ENCODE results near the gene PPP4R2. TPM values are rescaled to one million over a fixed set of nuclear protein-coding genes. Genes with fewer than 3 reads are reported as not detected.

The PPP4R2 gene
- total RNA-seq, 4 donors from 2014 or later = 32.2 to 57.6 (median 40.2) TPM

- no peak for ATAC-seq
- peaks cover 0 to 7% (median 0%) of the 10 kb centered on the region in 3 donors for H3K4me1 ChIP-seq
- H3K36me3 ChIP-seq = no peaks in the 10 kb centered on the region
- no CpG with 5 or more reads among the region's 2 CpGs for WGBS, 2 donors (ENCODE audit: low coverage in 1 of 2)
- H3K9me3 ChIP-seq = no peaks in the 10 kb centered on the region
- H3K27me3 ChIP-seq = no peaks in the 10 kb centered on the region
- no peak overlapping the region for H3K4me3 ChIP-seq
- TF ChIP-seq CTCF (IDR thresholded peaks at IDR 0.05) (no peak), POLR2A (IDR thresholded peaks at IDR 0.05) (no peak), EP300 (IDR thresholded peaks at IDR 0.05) (no peak), POLR2AphosphoS5 (IDR thresholded peaks at IDR 0.05) (no peak)
- no peak overlapping the region for H3K27ac ChIP-seq
These were observed 101.4 kb downstream of the PPP4R2 start for GRCh38 chr3:73098026-73098425.

GRCh38 chr3:73098873-73099272 lies 102.3 kb downstream of the PPP4R2 start:
- Histone ChIP-seq H3K4me1 (peaks cover 0 to 7% (median 0%) of the 10 kb centered on the region in 3 donors), H3K36me3 (no peaks in the 10 kb centered on the region), H3K4me3 (no peak overlapping the region), H3K27me3 (no peaks in the 10 kb centered on the region), H3K9me3 (no peaks in the 10 kb centered on the region), H3K27ac (no peak overlapping the region)
- no peak for TF ChIP-seq CTCF (IDR thresholded peaks at IDR 0.05)
- no peak for TF ChIP-seq EP300 (IDR thresholded peaks at IDR 0.05)
- TF ChIP-seq POLR2AphosphoS5 (IDR thresholded peaks at IDR 0.05) = no peak
- no peak for TF ChIP-seq POLR2A (IDR thresholded peaks at IDR 0.05)
- ATAC-seq = no peak
- 92 to 100% methylated on average over 1 of the region's 1 CpG for WGBS, 2 donors (ENCODE audit: low coverage in 1 of 2)

- Histone ChIP-seq H3K36me3 (no peaks in the 10 kb centered on the region), H3K27ac (no peak overlapping the region), H3K4me3 (no peak overlapping the region), H3K9me3 (no peaks in the 10 kb centered on the region), H3K27me3 (no peaks in the 10 kb centered on the region), H3K4me1 (peaks cover 0 to 7% (median 0%) of the 10 kb centered on the region in 3 donors)
- ATAC-seq = peak; percentile 75
- 28 to 50% methylated on average over 1 to 4 of the region's 9 CpGs for WGBS, 2 donors (ENCODE audit: low coverage in 1 of 2)
- TF ChIP-seq EP300 (IDR thresholded peaks at IDR 0.05) (no peak), CTCF (IDR thresholded peaks at IDR 0.05) (peak; percentile 92 to 97 (median 94))
These were observed 104.3 kb downstream of the PPP4R2 start for GRCh38 chr3:73100741-73101559.

GRCh38 chr3:73101881-73102280 lies 105.3 kb downstream of the PPP4R2 start:
- TF ChIP-seq CTCF (IDR thresholded peaks at IDR 0.05) (no peak), POLR2A (IDR thresholded peaks at IDR 0.05) (no peak), POLR2AphosphoS5 (IDR thresholded peaks at IDR 0.05) (no peak), EP300 (IDR thresholded peaks at IDR 0.05) (no peak)
- H3K9me3 ChIP-seq = no peaks in the 10 kb centered on the region
- no peaks in the 10 kb centered on the region for H3K27me3 ChIP-seq
- WGBS, 2 donors (ENCODE audit: low coverage in 1 of 2) = 73 to 100% methylated on average over 1 to 2 of the region's 2 CpGs
- H3K4me1 ChIP-seq = peaks cover 0 to 7% (median 0%) of the 10 kb centered on the region in 3 donors
- no peak overlapping the region for H3K4me3 ChIP-seq
- ATAC-seq = no peak
- no peak overlapping the region for H3K27ac ChIP-seq
- H3K36me3 ChIP-seq = no peaks in the 10 kb centered on the region

GRCh38 chr3:73107215-73107614 lies 110.6 kb downstream of the PPP4R2 start:
- Histone ChIP-seq H3K4me1 (no peaks in the 10 kb centered on the region), H3K27me3 (no peaks in the 10 kb centered on the region), H3K4me3 (no peak overlapping the region), H3K27ac (no peak overlapping the region), H3K36me3 (no peaks in the 10 kb centered on the region), H3K9me3 (no peaks in the 10 kb centered on the region)
- ATAC-seq = no peak
- 70 to 74% methylated on average over 2 to 3 of the region's 3 CpGs for WGBS, 2 donors (ENCODE audit: low coverage in 1 of 2)
- TF ChIP-seq POLR2AphosphoS5 (IDR thresholded peaks at IDR 0.05) (no peak), POLR2A (IDR thresholded peaks at IDR 0.05) (no peak)

All from gastroesophageal sphincter (tissue), 4 donors.